GM04503 (cell line): ENCODE measurements around the gene ALDH1L2.

ENCODE experiments used
- DNase-seq: peaks from one replicate; pipeline ENCODE4 v3.0.0-alpha.2; 2012; ENCODE audit warnings: low read depth

Gene ALDH1L2

DNA sequence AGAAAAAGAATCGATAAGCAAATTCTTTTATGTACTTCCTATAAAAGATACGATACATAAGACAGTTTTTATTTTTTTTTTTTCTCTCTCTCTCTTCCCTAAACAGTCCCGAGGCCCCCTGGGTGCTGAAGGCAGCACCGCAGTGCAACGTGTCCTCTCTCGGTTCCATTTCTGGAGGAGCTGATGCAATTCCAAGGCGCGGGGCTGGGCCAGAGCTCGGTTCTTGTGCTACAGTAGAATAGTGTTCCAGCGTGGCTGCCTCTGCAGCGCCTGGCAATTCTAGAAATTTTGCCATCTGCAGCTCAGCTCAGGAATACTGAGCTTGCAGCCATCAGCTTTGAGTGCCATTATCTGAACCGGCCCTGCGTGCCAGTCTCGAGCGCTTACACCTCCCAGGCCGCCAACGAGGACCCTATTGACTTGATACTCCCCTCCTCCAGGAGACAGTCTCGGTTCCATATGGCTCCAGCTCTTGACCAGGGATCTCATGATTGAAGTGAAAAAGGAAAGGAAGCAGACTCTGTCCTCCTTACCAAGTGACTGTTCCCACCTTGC, 630 bp downstream of the ALDH1L2 start:
- DNase-seq = no peak

GRCh38 chr12:105083031-105083430, 1.2 kb downstream of the ALDH1L2 start:
- DNase-seq = no peak

GRCh38 chr12:105078712-105079570, 5.3 kb downstream of the ALDH1L2 start:
- no peak for DNase-seq

- DNase-seq = no peak
Measured at GRCh38 chr12:105077435-105077834, 6.8 kb downstream of the ALDH1L2 start.

DNA sequence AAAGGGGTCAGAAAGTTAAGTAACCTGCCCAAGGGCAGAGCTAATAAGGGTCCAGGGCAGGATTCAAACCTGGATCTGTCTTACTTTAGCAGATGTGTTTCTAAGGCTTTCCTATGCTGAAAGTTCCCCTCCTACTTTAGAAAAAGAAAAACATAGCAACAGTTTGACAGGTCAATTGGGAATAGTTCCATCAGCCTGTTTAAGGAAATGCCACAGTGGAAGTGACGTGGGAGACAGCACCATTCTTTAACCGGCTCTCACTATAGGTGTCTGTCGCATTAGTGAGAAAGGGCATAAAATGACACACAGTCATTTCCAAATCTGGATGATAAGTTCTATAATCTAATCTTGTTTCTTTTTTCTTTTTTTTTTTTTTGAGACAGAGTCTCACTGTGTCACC, 7.3 kb downstream of the ALDH1L2 start:
- no peak for DNase-seq

DNA sequence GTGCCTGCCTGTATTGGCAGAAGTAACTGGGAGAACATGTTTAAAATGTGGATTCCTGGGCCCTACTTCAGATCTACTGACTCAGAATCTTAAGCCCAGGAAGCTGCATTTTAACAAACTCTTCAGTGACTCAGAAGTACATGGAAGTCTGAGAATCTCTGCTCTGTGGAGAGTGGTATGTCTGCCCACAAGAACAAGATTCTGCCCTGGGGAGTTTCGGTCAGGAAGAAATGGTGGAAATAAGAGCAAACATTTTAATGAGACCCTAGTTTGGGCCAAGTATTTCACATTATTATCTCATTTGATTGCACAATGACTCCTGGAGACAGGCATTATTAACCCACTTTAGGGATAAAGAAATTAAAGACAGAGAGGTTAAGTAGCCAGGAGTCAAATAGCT, 8.2 kb downstream of the ALDH1L2 start:
- peak; percentile 89 for DNase-seq

GRCh38 chr12:105072888-105073488, 11.3 kb downstream of the ALDH1L2 start:
- no peak for DNase-seq

DNA sequence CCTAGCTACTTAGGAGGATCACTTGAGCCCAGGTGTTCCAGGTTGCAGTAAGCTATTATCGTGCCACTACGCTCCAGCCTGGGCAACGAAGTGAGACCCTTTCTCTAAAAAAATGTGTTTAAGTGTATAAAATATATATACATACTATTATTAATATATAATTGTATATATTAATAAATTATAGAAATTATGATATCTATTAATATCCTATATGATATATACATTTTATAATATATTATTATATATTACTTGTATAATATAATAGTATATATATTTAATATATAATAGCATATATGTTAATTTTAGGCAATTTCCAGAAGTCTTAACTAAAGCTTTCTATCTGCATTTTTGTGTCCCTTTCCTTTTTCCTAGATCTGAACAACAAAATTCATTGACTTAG, 12.3 kb downstream of the ALDH1L2 start:
- no peak for DNase-seq

DNA sequence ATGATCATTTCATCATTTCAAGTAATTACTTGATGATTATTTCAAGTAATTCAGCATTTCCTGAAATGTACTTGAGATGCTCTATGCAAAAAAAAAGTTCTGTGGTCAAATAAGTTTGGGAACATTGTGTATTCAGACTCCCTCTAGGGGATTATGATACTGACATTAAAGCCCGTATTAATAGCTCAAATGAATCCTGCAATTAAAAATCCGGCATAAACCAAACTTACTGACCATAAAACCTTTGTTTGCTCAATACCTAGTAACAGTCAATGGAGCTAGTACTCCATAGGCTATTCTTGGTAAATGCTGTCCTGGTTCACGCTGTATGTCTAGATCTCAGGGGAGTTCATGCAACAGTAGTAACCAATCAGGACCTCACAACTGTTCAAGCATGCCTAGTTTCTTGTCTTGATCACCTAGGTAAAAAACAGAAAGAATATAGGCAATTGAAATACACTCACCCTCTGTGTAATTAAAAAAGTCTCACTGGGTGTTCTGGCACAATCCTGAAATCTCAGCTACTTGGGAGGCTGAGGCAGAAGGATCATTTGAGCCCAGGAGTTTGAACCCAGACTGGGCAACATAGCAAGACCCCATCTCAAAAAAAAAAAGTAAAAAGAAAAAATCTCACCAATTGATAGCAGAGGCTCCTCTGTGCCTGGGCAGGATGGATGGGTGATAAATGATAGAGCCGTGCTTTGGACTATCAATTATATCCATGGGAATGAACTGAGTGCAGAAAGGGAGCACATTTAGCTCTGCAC, 14.1 kb downstream of the ALDH1L2 start:
- no peak for DNase-seq

DNA sequence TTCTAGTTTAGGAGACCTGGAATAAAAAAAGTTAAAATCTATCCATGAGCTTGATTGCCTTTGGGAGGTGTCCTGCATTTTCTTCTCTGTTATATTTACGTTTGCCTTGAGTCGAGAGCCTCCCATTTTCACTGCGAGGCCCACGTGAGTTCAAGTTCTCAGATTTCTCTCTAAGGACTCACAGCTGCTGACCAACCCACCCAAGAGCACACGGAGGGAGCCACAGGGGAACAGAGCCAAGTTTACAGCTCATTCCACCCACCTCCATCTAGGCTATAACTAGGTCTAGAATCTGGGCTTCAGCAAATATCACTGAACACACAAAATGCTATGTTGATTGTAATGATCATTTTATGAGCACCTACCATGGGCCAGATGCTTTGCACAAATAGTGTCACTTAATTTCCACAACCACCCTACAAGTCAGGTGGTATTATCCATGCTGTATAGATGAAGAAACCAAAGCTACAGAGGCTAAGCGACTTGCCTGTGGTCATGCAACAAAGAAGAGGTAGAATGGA, 16.7 kb downstream of the ALDH1L2 start:
- no peak for DNase-seq

GRCh38 chr12:105064564-105065178, 19.6 kb downstream of the ALDH1L2 start:
- DNase-seq = no peak

DNA sequence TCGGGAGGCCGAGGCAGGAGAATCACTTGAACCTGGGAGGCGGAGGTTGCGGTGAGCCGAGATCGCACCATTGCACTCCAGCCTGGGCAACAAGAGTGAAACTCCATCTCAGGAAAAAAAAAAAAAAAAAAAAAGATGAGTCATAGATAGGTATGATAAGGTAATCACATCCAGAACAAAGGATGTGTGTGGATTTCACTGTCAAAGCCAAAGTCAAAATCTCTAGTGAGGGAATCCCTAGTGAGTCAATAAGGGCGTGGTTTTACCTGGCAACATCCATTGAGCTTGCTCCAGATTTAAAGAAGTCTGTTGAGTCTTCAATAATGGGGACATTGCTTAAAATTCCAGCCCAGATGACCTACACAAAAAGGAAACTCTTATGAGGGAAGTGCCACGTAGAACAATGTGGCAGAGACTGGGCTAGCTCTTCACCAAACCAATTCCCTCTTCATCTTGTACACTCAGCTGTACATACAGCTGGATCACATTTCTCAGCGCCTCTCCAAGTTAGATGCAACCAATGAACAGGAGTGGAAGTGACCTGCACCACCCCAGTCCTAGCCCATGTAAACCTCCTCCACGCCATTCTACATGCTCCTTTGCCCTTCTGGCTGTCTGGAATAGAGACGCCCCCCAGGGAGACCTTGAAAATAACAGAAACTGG, 23.4 kb downstream of the ALDH1L2 start:
- DNase-seq = no peak

- DNase-seq = no peak
Measured at GRCh38 chr12:105057174-105057573, 27.1 kb downstream of the ALDH1L2 start.

DNA sequence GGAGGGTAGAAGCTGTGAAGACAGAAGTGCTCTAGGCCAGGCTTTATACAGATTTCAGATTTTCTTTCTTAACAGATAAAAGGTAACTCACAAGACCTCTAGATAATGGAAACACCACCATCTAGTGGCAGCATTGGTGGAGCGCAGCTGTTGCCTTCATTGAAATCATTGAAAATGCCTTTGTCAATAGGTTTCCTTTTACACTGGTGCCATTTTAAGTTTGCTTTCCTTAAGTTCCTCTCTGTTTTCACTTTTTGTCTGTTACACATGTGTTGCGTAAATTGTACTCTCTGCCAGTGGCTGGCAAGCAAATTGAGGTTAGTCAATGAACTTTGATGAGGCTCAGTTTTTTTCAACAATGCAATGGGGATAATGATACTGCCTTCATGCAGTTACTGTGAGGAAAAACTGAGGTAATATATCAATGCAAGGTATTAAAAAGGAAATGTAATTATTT, 31.1 kb downstream of the ALDH1L2 start:
- peak; percentile 26 for DNase-seq

GRCh38 chr12:105051981-105052380, 32.3 kb downstream of the ALDH1L2 start:
- DNase-seq = no peak

GRCh38 chr12:105048315-105048714, 35.9 kb downstream of the ALDH1L2 start:
- no peak for DNase-seq

- DNase-seq = no peak
Measured at GRCh38 chr12:105047308-105047707, 37.0 kb downstream of the ALDH1L2 start.

GRCh38 chr12:105041186-105041585, 43.1 kb downstream of the ALDH1L2 start:
- DNase-seq = no peak

DNA sequence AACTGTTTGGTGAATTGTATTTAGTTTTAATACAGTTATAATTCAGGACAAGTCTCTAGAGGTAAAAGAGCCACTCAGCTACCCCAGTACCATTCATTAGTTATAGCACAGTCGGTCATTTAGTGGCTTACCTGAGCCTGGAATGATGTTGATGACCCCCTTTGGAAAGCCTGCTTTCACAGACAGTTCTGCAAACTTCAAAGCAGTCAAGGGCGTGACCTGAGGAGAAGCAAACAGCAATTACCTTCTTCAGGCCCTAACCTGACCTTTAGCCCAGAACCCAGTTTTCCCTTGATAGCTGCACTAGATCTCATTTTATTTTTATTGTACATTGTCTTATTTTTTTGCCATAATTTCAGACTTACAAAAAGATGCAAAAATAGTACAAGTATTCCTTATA, 43.8 kb downstream of the ALDH1L2 start:
- no peak for DNase-seq

DNA sequence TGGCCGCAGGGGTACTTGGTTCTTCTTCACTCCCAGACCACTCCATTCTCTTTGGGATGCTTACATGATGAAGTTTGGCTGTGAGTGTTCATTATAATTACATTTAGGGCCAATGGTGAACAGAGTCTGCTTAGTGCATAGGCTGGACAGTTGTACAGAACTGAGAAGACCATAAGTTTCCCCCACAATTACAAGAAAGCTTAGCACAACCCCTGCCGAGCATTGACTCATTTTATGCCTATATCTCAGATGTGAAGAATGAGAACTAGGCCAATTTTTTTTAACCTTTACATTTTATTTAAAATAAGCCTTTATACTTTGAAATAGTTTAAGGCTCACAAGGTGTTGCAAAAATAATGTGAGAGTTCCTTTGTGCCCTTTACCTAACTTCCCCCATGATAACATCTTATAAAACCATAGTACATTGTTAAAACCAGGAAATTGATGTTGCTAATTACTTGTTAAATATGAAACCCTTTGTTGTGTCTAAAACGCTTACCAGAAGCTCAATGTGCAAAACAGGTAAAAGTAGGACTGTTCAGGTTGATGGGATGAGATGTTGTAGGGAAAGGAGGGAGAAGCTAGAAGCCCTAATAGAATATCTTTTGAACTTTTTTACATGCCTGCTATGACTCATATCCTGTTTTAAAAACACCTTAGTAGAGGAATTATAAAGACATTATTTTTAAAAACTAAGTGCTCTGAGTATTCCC, 47.2 kb downstream of the ALDH1L2 start:
- no peak for DNase-seq

DNA sequence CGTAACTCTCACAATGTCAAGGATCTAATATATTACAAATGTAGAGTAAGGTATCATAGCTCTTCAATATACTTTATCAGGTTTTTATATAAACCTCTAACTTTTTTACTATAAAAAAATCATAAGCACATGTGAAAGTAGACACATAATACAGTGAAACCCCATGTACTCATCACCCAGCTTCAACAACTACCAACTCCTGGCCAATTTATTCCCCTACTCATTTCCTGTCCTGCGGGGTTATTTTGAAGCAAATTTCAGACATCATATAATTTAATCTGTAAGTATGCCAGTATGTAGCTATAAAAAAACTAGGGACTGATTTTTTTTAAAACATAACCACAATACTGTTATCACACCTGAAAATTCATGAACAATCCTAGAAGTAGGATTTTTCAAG, 50.4 kb downstream of the ALDH1L2 start:
- DNase-seq = no peak
